A673 (cell line): ENCODE results near the gene SNTG2.

ENCODE experiments used
- CTCF ChIP-seq: fragments of 300-800, 200-600 bp; sonication (generic); conservative IDR thresholded peaks from 2 replicates; pipeline ENCODE4 v1.5.1; 2017; ENCODE audit warnings: low read depth, mild to moderate bottlenecking, antibody characterized with exemption, low read length, moderate library complexity, mixed read lengths
- EZH2 ChIP-seq: fragments of 200-600 bp; sonication (generic); IDR thresholded peaks from 2 replicates; pipeline ENCODE4 v1.6.1; 2017; ENCODE audit warnings: borderline replicate concordance, low read depth, mild to moderate bottlenecking, mixed read lengths, antibody characterized with exemption, low read length; ENCODE audit not compliant: poor library complexity, severe bottlenecking

GRCh38 chr2:926896-927295 is 23.8 kb upstream of the SNTG2 start:
- TF ChIP-seq CTCF (no peak), EZH2 (no peak)
